Activated T-cell treated with anti-CD3 and anti-CD28 coated beads for 24 hours (primary cell): ENCODE data around the gene MORN4.
"Not testable (repeated sequence)": the region's sequence is repeated elsewhere in the genome, so short reads cannot be mapped to it uniquely, and the experiment has no call there.

ENCODE experiments used
- DNase-seq: peaks from one replicate; pipeline ENCODE4 v3.0.0-alpha.2; 2020; ENCODE audit warnings: low read depth

The MORN4 gene

DNA sequence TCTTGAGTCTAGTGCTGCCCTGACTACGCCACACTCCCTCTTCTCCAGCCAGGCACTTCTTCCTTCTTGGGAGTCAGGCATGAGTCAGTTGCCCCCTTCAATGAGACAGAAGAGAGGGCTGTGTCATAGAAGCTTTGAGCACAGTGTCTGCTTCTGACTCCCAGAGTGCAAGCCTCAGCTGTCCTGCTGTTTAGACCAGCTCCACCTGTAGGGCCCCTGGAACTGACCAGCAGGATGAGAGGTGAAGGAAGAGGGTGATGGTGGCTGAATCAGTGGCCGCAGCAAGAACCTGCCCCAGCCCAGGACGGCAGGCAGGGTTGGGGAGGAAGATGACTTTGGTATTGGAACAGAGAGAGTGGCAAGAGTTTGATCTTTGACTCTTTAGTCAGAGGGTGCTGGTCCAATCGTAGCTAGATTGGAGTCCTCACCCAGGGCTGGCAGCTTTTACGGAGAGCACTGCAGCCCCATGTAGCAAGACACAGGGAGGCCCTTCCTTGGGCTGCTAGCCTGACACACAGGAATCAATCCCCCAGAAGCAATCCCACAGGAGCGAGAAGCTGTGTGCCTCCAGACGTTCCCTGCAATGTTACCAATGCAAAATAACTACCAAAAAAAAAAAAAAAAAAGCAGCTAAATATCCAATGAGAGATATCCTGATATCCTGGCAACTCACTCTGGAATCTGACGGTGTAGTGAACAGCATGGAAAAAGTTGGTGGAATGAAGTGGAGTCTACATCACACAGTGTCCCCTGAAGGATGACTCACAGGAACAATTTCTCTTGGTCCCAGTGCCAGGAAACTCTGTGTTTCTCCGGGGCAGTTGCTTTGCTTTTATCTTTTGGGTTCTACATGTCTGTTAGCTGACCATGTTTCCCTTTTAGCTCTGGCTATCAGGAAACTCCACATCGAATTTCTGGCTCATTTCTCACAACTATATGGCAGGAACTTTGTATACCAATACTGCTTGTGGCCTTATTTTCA is 36.9 kb downstream of the MORN4 start:
- DNase-seq, result no peak

GRCh38 chr10:97593421-97593820 is 39.9 kb downstream of the MORN4 start:
- no peak for DNase-seq

DNA sequence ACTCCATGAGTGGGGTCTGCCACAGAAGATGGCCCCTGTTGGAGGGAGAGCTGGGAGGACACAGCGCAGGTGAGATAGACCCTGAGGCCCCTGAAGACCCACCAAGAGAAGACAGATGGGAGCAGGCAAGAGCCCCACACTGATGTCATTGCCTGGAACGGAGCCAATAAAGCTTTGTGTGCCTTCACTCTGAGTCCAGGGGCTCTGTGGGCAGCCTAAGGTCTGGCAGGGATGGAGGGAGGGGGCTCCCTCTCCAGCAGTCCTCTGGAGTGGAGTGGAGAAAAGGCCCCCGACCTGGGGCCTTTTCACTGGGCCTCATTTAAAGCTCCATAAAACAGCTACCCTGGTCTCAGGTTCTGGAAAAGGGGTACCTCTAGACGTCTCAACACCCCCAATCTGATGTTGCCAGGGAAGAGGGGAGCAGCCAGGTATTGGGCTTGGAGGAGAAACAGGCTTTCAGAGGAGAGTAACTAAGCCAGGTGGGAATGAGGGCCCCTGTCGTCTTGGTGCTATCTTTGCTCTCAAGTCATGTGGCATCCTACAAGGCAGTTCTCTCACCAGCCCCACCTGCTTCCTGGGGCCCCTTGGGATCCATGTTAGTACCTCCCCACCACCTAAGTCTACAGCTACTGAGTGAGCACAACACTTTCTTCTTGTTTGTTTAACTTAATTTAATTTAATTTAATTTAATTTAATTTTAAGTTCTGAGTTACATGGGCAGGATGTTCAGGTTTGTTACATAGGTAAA is 42.4 kb downstream of the MORN4 start:
- no peak for DNase-seq

DNA sequence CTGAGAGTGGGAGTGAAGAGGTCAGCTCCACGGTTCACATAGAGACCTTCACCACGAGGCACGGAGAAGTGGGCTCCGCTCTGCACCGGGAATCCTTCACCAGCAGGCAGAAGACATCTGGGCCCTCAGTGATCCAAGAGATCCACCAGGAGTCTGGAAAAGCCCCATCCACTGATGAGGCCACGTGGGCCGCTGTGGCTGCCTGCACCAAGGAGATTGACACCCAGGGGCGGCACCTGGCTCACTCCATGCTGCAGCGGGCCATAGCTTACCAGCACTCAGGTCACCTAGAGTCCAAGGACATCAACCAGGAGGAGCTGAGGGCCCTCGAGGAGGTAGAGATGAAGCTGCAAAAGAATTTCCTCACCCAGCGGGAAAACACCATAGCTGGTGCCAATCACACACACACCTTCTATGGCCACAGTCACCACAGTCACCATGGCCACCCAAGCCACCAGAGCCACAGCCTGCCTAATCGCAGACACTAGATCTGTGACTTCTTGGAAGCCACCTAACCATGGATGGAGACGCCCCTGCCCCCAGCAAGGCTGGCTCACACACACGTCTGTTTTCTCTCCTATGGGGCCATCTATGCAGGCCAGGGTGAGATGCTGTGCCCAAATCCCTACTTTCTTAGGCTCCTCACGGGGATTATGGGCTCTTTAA is 43.1 kb downstream of the MORN4 start:
- DNase-seq, result no peak

DNA sequence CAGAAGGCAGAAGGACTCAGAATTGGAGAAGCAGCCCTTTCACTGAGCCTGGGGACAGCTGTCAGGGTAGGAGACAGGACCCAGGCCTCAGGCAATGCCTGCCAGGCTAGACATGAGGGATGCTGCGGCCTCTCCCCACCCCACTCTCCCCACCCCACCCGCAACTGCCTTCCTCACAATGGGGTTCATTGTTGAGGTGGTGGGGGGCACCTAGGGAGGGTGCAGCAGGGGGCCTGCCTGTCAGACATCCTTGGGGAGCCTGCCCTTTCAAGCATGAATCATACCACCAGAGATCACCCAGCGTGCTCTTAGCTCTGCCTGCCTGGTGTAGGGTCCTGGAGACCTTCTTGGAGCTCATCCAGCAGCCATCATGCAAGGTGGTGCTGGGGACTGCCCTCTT is 43.8 kb downstream of the MORN4 start, which contains the start of gene C10orf62:
Gene C10orf62 (plus strand): TSS at position 243 of the 400 bp plus-strand sequence. CDS start 177 bp downstream, outside the sequence.
- no peak for DNase-seq

- no peak for DNase-seq
Measured at GRCh38 chr10:97587183-97587582, 46.1 kb downstream of the MORN4 start.

DNA sequence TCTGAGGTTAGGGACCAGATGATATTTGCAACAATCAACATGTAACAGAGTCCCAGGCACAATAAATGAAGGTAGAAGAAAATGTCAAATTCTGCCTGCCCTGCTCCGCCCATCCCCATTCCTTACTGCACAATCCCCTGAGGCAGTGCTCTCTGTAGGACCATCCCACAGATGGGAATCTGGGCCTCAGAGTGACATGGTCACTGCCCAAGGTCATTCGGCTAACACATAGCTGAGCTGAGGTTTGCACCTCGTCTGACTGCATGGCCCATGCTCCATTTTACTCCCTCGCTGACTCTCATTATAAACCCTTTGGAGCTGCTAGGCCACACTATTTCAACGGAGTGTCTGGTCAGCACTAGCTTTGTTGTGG is 47.9 kb downstream of the MORN4 start:
- no peak for DNase-seq

- DNase-seq, result no peak
Measured at GRCh38 chr10:97584798-97585438, 48.4 kb downstream of the MORN4 start.

GRCh38 chr10:97584060-97584797 is 49.1 kb downstream of the MORN4 start, which contains the start of gene HOGA1:
TSS of gene HOGA1 (plus strand) at chr10:97584389. CDS start at chr10:97584704, 315 bp downstream.
- no peak for DNase-seq

DNA sequence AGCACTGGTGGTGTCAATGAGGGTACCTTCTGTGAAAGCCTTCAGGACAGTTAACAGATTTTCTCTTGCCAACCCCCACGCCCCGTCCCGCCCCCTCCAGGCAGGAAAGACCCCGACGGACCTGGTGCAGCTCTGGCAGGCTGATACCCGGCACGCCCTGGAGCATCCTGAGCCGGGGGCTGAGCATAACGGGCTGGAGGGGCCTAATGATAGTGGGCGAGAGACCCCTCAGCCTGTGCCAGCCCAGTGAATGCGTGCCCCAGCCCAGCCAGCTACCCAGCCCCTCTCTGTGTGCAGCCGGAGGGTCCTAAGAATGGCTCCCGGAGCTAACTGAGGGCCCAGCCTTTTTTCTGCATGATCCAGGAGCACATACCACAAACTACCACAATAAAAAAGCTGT is 49.8 kb downstream of the MORN4 start:
- no peak for DNase-seq

DNA sequence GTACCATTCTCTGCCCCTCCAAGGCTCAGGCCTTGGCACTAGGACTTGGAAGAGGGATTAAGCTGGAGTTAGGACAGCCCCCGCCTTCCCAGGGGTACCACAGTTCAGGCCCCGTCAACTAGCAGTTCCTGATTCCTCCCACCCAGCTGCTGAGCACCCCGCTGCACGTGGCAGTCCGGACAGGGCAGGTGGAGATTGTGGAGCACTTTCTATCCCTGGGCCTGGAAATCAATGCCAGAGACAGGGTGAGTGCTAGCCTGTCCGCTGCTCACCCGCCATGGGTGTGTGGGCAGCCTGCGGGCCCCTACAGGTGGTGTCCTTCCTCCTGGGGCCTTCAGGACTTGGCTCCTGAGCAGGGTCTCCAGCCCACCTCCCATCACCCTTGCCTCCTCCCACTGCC is 51.1 kb downstream of the MORN4 start:
- DNase-seq, result no peak

DNA sequence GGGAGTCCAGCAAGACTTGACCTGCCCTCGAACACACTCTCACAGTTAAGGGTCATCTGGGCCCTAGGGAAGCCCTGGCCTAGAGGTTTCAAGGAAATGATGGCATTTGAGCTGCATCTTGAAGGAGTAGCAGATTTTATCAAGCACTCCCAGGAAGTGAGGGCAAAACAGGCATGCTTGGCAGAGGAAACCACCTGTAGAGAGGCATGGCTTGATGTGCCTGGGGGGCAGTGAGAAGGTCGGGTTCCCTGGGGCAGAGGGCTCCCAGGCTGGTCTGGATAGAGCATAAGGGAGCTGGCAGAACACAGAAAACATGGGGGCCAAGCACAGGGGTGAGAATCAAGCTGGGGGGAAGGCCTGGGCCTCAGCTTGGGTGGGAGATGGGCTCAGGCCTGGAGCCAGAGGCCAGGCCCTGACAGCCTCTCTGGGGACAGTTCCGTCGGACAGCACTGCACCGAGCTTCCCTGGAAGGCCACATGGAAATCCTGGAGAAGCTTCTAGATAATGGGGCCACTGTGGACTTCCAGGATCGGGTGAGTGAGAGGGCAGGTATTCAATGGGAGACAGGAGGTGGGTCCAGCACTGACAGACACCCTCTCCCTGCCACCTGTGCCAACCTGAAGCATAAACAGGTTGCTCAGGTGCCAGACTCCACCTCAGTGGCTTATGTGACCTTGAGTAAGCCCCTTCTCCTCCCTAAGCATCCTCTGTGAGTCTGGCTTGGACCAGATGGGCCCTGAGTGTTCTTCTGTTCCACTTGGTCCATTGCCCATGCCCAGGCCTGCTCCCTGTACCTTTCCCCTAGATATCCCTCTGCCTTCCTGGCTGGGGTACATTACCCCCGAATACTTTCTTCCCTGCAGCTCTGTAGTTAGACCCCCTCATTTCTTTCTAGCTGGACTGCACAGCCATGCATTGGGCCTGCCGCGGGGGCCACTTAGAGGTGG is 52.6 kb downstream of the MORN4 start:
- DNase-seq, result no peak

GRCh38 chr10:97578171-97578844 is 55.0 kb downstream of the MORN4 start:
- DNase-seq, result no peak

- no peak for DNase-seq
Measured at GRCh38 chr10:97577701-97578100, 55.6 kb downstream of the MORN4 start.

DNA sequence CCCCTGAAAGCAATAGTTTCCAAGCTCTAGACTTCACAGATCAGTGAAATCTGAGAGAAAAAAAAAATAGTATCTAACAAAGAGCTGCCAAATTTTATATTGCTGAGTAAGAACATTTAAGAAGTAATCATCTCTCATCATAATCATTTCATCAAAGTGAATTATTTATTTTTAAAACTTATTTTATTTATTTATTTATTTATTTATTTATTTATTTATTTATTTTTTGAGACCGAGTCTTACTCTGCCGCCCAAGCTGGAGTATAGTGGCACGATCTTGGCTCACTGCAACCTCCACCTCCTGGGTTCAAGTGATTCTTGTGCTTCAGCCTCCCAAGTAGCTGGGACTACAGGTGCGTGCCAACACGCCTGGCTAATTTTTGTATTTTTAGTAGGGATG is 56.8 kb downstream of the MORN4 start:
- DNase-seq, result not testable (repeated sequence)

GRCh38 chr10:97575127-97575668 is 58.1 kb downstream of the MORN4 start:
- DNase-seq, result no peak

- DNase-seq, result no peak
Measured at GRCh38 chr10:97574374-97575126, 58.8 kb downstream of the MORN4 start.

GRCh38 chr10:97573672-97574071 is 59.6 kb downstream of the MORN4 start:
- DNase-seq, result no peak
